Measurements from ENCODE around the gene CCL8.

- TF ChIP-seq EZH2phosphoT487 (conservative IDR thresholded peaks at IDR 0.05; ENCODE audit: low read length) (no peak), CTCF (IDR thresholded peaks at IDR 0.05; ENCODE audit: insufficient read depth, low read length, poor library complexity, severe bottlenecking) (no peak)
Measured at GRCh38 chr17:34305606-34306005, 13.6 kb upstream of the CCL8 start.
